Renal cortical epithelial cell (primary cell): ENCODE data around the gene MFGE8. TPM values are rescaled to one million over a fixed set of nuclear protein-coding genes. Genes with fewer than 3 reads are reported as not detected.

Source experiments
- DNase-seq: peaks from one replicate; pipeline ENCODE4 v3.0.0-alpha.2; 2011; ENCODE audit warnings: low read depth
- total RNA-seq: library from RNA; depleted of rRNA; stranded (reverse); fragments of >200 nt; gene quantifications from 2 replicates; pipeline ENCODE4 v1.2.3, GENCODE V29; 2014

Gene MFGE8
- total RNA-seq, 1 donor from 2014 or later = 71.6 TPM

GRCh38 chr15:88920186-88920891, 7.2 kb upstream of the MFGE8 start:
- peak; percentile 58 for DNase-seq

- peak; percentile 100 for DNase-seq
Measured at GRCh38 chr15:88918738-88919137, 5.6 kb upstream of the MFGE8 start.

GRCh38 chr15:88917760-88918159, 4.6 kb upstream of the MFGE8 start:
- no peak for DNase-seq

- no peak for DNase-seq
Measured at GRCh38 chr15:88915354-88915753, 2.2 kb upstream of the MFGE8 start.

- no peak for DNase-seq
Measured at GRCh38 chr15:88913850-88914169, 631 bp upstream of the MFGE8 start.

- no peak for DNase-seq
Measured at GRCh38 chr15:88912500-88912921, 668 bp downstream of the MFGE8 start.

- DNase-seq = peak; percentile 69
Measured at GRCh38 chr15:88911766-88912118, 1.4 kb downstream of the MFGE8 start.

- no peak for DNase-seq
Measured at GRCh38 chr15:88909956-88910831, 3.0 kb downstream of the MFGE8 start.

- peak; percentile 52 for DNase-seq
Measured at GRCh38 chr15:88908697-88909621, 4.2 kb downstream of the MFGE8 start.

- DNase-seq = no peak
Measured at GRCh38 chr15:88908123-88908522, 5.1 kb downstream of the MFGE8 start.

GRCh38 chr15:88907111-88907510, 6.1 kb downstream of the MFGE8 start:
- DNase-seq = no peak

GRCh38 chr15:88906551-88906950, 6.6 kb downstream of the MFGE8 start:
- no peak for DNase-seq

- DNase-seq = no peak
Measured at GRCh38 chr15:88906130-88906529, 7.0 kb downstream of the MFGE8 start.

GRCh38 chr15:88905576-88905975, 7.6 kb downstream of the MFGE8 start:
- no peak for DNase-seq

GRCh38 chr15:88904624-88905327, 8.4 kb downstream of the MFGE8 start:
- DNase-seq = peak; percentile 58

GRCh38 chr15:88904257-88904623, 8.9 kb downstream of the MFGE8 start:
- DNase-seq = no peak

GRCh38 chr15:88902846-88903245, 10.3 kb downstream of the MFGE8 start:
- no peak for DNase-seq

- no peak for DNase-seq
Measured at GRCh38 chr15:88902221-88902835, 10.9 kb downstream of the MFGE8 start.

GRCh38 chr15:88901508-88902220, 11.5 kb downstream of the MFGE8 start:
- DNase-seq = no peak

- no peak for DNase-seq
Measured at GRCh38 chr15:88900982-88901418, 12.2 kb downstream of the MFGE8 start.
